Keratinocyte (primary cell): ENCODE data around the gene NDEL1. TPM values are rescaled to one million over a fixed set of nuclear protein-coding genes. Genes with fewer than 3 reads are reported as not detected.

Experiments
- DNase-seq: peaks from one replicate; pipeline ENCODE4 v3.0.0-alpha.2; 2011; ENCODE audit warnings: low read depth, missing footprints, low spot score
- FAIRE-seq: peaks from 2 replicates; lab custom pipeline; 2011; peaks lifted over from hg19 to GRCh38; lab: Jason Lieb, UNC
- H2AFZ ChIP-seq: 2 replicates; pipeline ENCODE4 v1.6.0; 2012; ENCODE audit warnings: low read length, control low read depth, inconsistent platforms; ENCODE audit not compliant: control insufficient read depth
- H3K27ac ChIP-seq: 2 replicates; pipeline ENCODE4 v1.5.1; 2011; ENCODE audit warnings: low read length; ENCODE audit not compliant: control insufficient read depth, insufficient read depth
- H3K27me3 ChIP-seq: 3 replicates; pipeline ENCODE4 v1.6.0; 2011; ENCODE audit warnings: low read length; ENCODE audit not compliant: control insufficient read depth, insufficient read depth; ENCODE audit errors: extremely low read depth
- H3K36me3 ChIP-seq, 2 experiments: 2 replicates in 1 of 2; 3 replicates in 1 of 2; pipeline ENCODE4 v1.5.1; 2011; ENCODE audit warnings: low read length in 2 of 2, mild to moderate bottlenecking in 1 of 2; ENCODE audit not compliant: control insufficient read depth in 2 of 2, insufficient read depth in 2 of 2; ENCODE audit errors: extremely low read depth in 1 of 2
- H3K4me1 ChIP-seq: 3 replicates; pipeline ENCODE4 v1.5.1; 2011; ENCODE audit warnings: low read length; ENCODE audit not compliant: control insufficient read depth, insufficient read depth; ENCODE audit errors: extremely low read depth
- H3K4me2 ChIP-seq: 3 replicates; pipeline ENCODE4 v1.6.0; 2011; ENCODE audit warnings: low read depth, low read length; ENCODE audit not compliant: control insufficient read depth, insufficient read depth; ENCODE audit errors: extremely low read depth
- H3K4me3 ChIP-seq, 3 experiments: fragments of 200-600 bp in 1 of 3; sonication (generic) in 1 of 3; 2 replicates in 2 of 3; 3 replicates in 1 of 3; pipeline ENCODE4 v1.5.1; 2011 to 2016; ENCODE audit warnings: low read length in 3 of 3, mild to moderate bottlenecking in 3 of 3, control low read depth in 2 of 3, inconsistent platforms in 1 of 3, low read depth in 1 of 3, mixed read lengths in 1 of 3, mixed run types in 1 of 3, moderate library complexity in 1 of 3; ENCODE audit not compliant: control insufficient read depth in 2 of 3, insufficient read depth in 2 of 3; ENCODE audit errors: extremely low read depth in 1 of 3
- H3K79me2 ChIP-seq: 2 replicates; pipeline ENCODE4 v1.6.0; 2012; ENCODE audit warnings: low read length; ENCODE audit not compliant: control insufficient read depth, insufficient read depth
- H3K9ac ChIP-seq: 3 replicates; pipeline ENCODE4 v1.6.0; 2011; ENCODE audit warnings: low read length; ENCODE audit not compliant: control insufficient read depth, insufficient read depth; ENCODE audit errors: extremely low read depth
- H3K9me1 ChIP-seq: 3 replicates; pipeline ENCODE4 v1.6.0; 2011; ENCODE audit warnings: low read length; ENCODE audit not compliant: control insufficient read depth, insufficient read depth; ENCODE audit errors: extremely low read depth
- H3K9me3 ChIP-seq: 2 replicates; pipeline ENCODE4 v1.5.1; 2012; ENCODE audit warnings: low read depth, low read length; ENCODE audit not compliant: control insufficient read depth
- H4K20me1 ChIP-seq: 3 replicates; pipeline ENCODE4 v1.6.0; 2011; ENCODE audit warnings: low read length; ENCODE audit not compliant: control insufficient read depth, insufficient read depth; ENCODE audit errors: extremely low read depth
- CTCF ChIP-seq, 3 experiments: IDR thresholded peaks in 1 of 3; conservative IDR thresholded peaks in 1 of 3; optimal IDR thresholded peaks in 1 of 3; 2 replicates in 2 of 3; 3 replicates in 1 of 3; pipeline versions ENCODE3 to v1.5.1; 2011; ENCODE audit warnings: low read length in 3 of 3, mild to moderate bottlenecking in 3 of 3, moderate library complexity in 2 of 3, control low read depth in 1 of 3, inconsistent platforms in 1 of 3; ENCODE audit not compliant: insufficient read depth in 2 of 3; ENCODE audit errors: extremely low read depth in 1 of 3
- EZH2 ChIP-seq: IDR thresholded peaks from one replicate; pipeline ENCODE4 v1.6.1; 2012; ENCODE audit warnings: inconsistent platforms, mild to moderate bottlenecking, low read length, moderate library complexity
- dilution Hi-C: fragments of 300-500 bp; cut with MboI; formaldehyde crosslinking; loops from one replicate; pipeline ENCODE4 v1.7.0; 2020; ENCODE audit warnings: low sequenced_read_pairs; ENCODE audit not compliant: extremely low pct_ligation_motif_present
- polyA plus RNA-seq, 5 experiments: library from polyadenylated mRNA; depleted of rRNA in 3 of 5; stranded (reverse) in 3 of 5; stranded (forward) in 1 of 5; unstranded in 1 of 5; fragments of >200 nt; gene quantifications; 1 replicate in 1 of 5; 2 replicates in 3 of 5; 3 replicates in 1 of 5; pipeline versions ENCODE4 v1.2.1 to v1.2.3, GENCODE V29; 2011 to 2012; ENCODE audit warnings: missing spikeins in 2 of 5, low read depth in 1 of 5, low replicate concordance in 1 of 5

The NDEL1 gene
- polyA plus RNA-seq, 1 donor (not counting 4 experiments of a cell fraction or from before 2014, with no cell fraction given): 76.8 TPM

GRCh38 chr17:8453326-8453725 is 17.6 kb downstream of the NDEL1 start:
- H3K36me3 ChIP-seq: peaks cover 30 to 35% of the 10 kb centered on the region in 2 experiments
- H3K9me1 ChIP-seq: no peaks in the 10 kb centered on the region
- H2AFZ ChIP-seq: no peak overlapping the region
- H3K27ac ChIP-seq: no peak overlapping the region
- H3K9me3 ChIP-seq: no peaks in the 10 kb centered on the region
- no peak overlapping the region for H3K9ac ChIP-seq
- peaks cover 12% of the 10 kb centered on the region for H3K79me2 ChIP-seq
- peaks cover 2% of the 10 kb centered on the region for H4K20me1 ChIP-seq
- dilution Hi-C loops: no loop called here
- no peaks in the 10 kb centered on the region for H3K4me1 ChIP-seq
- no peak for FAIRE-seq
- TF ChIP-seq CTCF (optimal IDR thresholded peaks at IDR 0.05 in 1 of 3, IDR thresholded peaks at IDR 0.05 in 1 of 3, conservative IDR thresholded peaks at IDR 0.05 in 1 of 3; ENCODE audit: extremely low read depth in 1 of 3, insufficient read depth in 2 of 3, low read length in 3 of 3): no peak
- TF ChIP-seq EZH2: no peak
- no peak overlapping the region for H3K4me3 ChIP-seq
- DNase-seq: no peak
- no peaks in the 10 kb centered on the region for H3K27me3 ChIP-seq
- no peak overlapping the region for H3K4me2 ChIP-seq

- Histone ChIP-seq H3K27ac (no peak overlapping the region), H3K4me1 (no peaks in the 10 kb centered on the region), H3K27me3 (no peaks in the 10 kb centered on the region), H3K4me3 (no peak overlapping the region), H2AFZ (no peak overlapping the region), H3K36me3 (peaks cover 28 to 31% of the 10 kb centered on the region in 2 experiments), H3K4me2 (no peak overlapping the region), H3K9me1 (no peaks in the 10 kb centered on the region), H3K9me3 (no peaks in the 10 kb centered on the region), H4K20me1 (peaks cover 2% of the 10 kb centered on the region), H3K9ac (no peak overlapping the region), H3K79me2 (peaks cover 8% of the 10 kb centered on the region)
- dilution Hi-C loops: no loop called here
- TF ChIP-seq EZH2 (no peak), CTCF (optimal IDR thresholded peaks at IDR 0.05 in 1 of 3, IDR thresholded peaks at IDR 0.05 in 1 of 3, conservative IDR thresholded peaks at IDR 0.05 in 1 of 3; ENCODE audit: extremely low read depth in 1 of 3, insufficient read depth in 2 of 3, low read length in 3 of 3) (no peak)
- FAIRE-seq: no peak
- DNase-seq: no peak
Observed at GRCh38 chr17:8455665-8456209, 20.1 kb downstream of the NDEL1 start.
